Myocyte (in vitro differentiated cells): Measurements from ENCODE around the gene IL12RB2. TPM values are rescaled to one million over a fixed set of nuclear protein-coding genes. Genes with fewer than 3 reads are reported as not detected.

Experiments used
- DNase-seq: peaks from one replicate; pipeline ENCODE4 v3.0.0-alpha.2; 2012; ENCODE audit warnings: low read depth
- total RNA-seq: library from RNA; depleted of rRNA; stranded (reverse); fragments of >200 nt; gene quantifications from 2 replicates; pipeline ENCODE4 v1.2.3, GENCODE V29; 2014

Gene IL12RB2
- total RNA-seq, 1 donor from 2014 or later = not detected

DNA sequence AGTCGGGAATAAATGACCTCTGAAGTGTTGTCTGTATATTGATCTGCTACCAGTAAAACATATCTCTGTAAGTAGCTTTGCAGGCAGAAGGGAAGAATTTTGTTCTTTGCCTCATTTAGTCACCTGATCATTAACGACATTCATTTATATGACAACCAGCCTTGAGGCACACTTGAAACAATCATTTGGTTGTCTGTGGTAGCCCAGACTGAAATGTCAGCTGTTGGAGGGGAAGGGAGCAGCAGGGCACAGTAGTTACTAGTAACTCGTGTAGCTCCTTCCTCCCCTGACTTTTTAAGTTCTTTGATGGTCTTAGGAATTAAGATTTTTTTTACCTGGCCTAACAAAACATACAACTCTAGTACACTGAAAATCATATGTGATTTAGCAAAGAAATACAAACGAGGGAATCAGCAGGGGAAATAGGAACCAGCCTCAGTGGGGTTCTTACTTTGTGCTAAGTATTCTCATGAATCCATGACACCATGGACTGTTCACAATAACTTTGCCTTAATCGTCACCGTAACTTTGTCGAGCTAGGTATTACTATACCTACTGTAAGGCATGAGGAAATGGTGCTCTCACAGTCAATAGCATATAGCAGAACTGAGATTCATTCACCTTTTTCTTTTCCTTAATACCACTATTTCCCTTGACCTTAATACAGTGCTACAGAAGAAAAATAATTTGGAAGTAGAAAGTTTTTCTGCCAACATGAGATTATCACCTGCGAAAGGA lies 6.4 kb downstream of the IL12RB2 start:
- DNase-seq = peak; percentile 38

DNA sequence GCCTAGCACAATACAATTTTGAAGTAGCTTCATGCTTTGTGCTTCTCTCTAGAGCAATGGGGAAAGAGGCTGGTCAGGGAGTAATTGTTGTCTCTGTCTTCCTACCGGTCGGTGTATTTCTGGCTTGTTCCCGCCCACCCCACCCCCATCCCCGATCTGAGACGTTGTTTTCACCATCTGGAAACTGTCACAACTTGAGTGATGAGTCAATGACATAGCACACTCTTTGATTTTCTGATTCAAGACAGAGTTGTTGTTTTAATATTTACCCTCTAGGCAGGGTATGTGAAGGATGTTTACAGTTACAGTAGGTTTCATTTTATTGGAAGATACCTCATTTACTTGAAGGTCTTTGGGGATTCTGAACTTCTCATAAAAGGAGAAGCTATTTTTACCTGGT lies 7.0 kb downstream of the IL12RB2 start:
- DNase-seq = no peak

DNA sequence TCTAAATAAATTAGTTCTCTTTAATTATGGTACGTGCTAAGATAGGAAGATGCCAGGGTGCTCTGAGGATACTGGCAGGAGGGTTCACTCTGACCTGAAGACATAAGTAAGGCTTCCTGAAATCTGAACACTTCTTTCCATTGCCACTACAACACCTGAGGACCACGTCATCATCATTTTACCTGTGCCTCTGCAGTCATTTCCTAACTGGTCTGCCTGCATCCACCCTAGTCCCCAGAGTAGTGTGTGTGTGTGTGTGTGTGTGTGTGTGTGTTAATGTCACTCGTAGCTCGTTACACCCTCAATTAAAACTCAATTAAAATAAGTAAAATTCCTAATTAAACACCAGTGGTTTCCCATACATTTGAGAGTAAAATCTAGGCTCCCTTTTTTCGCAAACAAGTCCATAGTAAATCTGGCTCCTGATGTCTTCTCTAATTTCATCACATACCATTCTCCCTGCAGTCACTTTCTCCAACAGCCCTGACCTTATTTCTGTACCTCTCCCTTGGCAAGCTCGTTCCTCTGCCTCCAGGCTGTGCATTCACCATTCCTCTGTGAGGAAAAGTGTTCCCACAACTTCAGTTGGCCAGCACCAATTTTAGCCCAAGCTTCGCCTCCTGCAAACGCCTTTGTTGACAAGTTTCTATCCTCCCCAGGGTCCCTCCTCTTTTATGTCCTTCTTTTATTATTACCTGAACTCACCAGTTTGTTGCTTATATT lies 8.7 kb downstream of the IL12RB2 start:
- DNase-seq = peak; percentile 13

DNA sequence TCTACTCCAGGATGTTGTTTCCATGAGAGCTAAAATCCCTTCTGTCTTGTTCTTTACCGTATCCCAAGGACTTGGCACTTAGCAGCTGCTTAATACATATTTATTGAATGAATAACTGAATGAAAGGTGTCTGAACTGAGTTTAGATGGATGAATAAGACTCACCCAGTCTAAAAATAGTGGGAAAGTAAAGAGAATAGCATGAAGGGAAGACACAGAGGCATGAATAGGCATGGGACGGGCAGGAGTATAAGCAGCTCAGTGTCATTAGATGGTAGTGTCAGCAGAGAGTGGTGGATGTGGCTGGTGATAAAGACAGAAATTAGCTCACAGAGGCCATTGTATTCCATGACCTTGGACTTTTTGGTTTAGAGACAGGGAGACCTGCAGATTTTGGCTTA lies 9.2 kb downstream of the IL12RB2 start:
- peak; percentile 59 for DNase-seq

DNA sequence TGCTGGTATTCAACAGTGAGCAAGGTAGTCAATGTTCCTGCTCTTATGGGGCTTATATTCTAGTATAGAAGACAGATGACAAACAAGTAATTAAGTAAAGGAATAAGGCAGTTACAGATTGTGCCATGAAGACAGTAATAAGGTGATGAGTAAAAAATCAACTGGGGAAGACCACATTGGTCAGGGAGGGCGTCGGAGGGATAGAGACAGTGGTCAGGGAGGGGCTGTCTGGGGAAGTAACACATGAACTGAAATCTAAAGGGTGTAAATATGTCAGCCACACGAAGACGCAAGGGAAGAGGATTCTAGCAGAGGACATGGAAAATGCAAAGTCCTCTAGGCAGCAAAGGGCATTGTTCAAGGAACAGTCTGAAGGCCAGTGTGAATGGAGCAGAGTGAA lies 10.1 kb downstream of the IL12RB2 start:
- DNase-seq = no peak

DNA sequence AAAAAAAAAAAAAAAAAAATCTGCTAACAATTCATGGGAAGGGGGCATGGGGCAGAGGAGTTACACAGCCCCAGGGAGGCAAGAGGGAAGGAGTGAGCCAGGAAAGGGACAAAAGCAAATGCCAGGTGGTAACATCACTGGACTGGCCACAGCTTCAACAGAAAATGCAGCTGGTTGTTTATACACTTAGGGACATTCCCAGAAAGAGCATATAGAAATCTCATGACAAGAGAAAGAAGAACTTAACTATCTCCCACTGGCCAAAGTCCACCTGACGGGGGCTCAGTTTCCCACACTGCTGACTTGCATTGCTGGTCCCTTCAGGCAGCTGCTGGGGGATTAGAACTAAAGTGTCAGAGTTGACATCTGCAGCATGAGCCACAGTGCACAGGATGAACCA lies 14.8 kb downstream of the IL12RB2 start:
- no peak for DNase-seq

DNA sequence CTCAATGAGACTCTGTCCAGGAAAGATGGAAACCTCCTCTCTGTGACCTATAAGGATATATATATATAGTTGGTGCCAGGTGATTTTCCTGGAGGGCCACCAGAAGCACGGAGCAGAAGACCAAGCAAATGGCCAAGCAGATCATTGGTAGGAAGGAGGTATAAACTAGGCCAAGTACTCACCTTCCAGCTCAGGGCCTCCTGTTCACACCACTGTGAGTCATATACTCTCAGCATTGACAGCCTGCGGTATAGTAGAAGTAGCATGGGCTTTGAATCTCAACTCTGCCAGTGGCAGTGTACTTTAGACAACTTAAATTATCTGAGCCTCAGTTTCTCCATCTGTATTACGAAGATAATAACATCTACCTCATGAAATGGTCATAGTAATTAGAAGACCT lies 15.4 kb downstream of the IL12RB2 start:
- no peak for DNase-seq

DNA sequence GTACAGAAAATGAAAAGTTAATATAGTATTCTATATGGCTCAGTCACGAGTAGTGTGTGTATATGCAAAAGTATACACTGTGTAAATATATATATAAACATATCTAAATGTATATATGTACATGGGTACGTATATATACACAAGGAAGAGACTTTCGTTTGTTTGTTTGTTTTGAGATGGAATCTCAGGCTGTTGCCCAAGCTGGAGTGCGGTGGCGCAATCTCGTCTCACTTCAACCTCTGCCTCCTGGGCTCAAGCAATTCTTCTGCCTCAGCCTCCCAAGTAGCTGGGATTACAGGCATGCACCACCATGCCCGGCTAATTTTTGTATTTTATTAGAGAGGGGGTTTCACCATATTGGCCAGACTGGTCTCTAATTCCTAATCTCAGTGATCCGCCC lies 16.4 kb downstream of the IL12RB2 start:
- no peak for DNase-seq

DNA sequence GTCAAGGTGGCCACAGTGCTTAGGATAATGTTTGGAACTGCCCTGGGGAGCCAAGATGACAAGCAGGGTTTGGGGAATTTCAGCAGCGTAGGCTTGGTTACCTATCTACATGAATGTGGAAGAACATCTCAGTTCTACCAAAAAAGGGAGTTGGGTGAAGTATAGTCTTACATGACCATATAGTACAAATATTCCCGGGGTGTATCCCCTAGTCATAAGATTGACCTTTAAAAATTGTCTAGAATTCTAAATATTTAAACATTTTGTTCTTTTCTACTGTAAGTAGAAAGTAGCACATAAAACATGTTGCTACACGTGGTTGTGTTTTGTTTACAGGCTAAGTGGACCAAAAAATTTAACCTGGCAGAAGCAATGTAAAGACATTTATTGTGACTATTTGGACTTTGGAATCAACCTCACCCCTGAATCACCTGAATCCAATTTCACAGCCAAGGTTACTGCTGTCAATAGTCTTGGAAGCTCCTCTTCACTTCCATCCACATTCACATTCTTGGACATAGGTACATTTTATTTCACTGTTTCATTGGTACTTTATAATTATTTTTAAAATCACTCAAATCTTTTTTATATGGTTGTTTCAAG lies 20.3 kb downstream of the IL12RB2 start:
- DNase-seq = no peak

DNA sequence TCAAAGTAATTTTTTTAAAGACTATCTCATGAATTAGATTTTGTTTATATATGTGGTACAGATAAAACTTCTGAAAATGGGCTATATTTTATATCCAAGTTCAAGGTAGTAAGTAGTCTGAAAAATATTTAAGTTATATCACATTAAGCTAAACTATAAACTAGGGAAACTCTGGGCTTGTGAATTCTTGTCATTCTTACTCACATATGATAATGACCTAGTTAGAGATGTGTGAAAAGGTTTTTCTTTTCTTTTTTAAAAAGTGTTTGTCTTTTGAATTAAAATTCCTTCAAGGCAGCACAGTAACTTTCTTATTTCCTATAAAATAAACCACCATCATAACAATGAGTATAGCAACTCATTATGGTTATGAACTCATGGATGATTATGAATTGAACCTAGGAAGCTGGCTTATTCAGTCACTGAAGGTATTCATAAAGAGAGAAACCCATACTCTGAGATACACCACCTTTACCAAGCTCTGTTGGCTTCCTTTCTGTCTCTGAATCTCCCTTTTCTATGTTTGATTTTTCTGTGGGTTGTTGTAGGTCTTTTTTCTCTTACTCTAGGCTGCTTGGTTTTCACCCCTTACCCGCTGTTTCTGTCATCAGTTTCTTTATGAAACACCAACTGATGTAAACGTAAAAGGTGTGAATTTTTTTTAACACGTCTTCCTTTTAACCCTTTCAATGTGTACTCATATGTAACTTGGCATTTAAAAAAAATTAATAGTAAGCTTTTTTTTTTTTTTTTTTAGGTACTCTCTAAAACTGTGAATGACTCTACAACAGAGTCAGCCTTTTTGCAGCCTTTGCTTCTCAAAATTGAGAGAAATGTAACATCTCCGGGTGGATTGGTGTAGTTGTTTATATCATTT lies 25.2 kb downstream of the IL12RB2 start:
- no peak for DNase-seq

DNA sequence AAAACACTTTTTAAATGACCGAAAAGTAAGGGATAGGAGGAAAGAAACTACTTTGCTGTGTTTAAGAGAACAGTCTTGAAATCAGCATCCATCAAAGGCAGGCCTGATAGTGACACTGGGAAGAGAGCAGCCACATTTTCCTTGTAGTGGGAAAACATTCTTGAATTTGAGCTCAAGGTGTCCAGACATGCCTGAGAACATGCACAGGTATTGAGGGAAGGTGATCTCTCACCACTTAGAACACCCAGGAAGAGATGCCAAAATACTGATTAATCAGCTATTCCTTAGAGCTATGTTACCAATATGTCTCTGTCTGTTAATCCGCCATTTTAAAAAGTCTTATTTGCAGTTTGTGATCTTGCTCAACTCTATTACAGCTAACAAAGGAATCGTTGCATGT lies 25.9 kb downstream of the IL12RB2 start:
- DNase-seq = no peak

DNA sequence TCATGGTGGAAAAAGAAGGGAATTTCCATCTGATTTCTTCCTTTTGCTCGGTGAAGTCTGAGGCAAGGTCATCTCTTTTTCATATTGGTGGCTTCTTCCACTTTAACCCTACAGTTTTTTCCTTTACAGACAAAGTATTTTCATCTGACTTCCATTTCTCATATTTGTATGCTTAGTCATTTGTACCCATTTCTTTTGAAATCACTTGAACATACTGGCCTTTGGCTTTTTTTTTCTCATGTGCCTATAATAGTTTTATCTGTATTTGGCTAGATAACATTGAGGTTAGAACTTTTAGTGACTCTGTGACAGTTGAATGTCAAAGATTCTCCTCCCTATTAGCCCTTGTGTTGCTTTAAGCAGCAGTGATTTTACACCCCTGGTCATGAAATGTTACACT lies 27.7 kb downstream of the IL12RB2 start:
- no peak for DNase-seq

DNA sequence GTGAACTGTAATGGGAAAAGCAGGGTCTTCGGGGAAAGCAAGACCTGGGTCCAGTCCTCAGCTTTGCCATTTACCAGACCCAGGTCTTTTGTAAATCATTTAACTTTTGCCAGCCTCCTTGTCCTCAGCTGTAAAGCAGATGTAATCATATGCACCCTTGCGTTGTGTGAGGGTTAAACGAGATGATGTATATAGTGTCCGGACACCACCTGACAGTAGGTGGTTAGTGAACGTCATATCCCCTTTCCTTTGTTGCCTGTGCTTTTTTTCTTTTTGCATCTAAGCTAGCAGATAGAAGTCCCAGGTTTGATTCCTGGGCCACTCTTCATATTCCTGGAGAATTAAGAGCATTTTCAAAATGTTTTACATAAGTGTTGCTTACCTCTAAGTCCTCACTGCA lies 28.5 kb downstream of the IL12RB2 start:
- no peak for DNase-seq

DNA sequence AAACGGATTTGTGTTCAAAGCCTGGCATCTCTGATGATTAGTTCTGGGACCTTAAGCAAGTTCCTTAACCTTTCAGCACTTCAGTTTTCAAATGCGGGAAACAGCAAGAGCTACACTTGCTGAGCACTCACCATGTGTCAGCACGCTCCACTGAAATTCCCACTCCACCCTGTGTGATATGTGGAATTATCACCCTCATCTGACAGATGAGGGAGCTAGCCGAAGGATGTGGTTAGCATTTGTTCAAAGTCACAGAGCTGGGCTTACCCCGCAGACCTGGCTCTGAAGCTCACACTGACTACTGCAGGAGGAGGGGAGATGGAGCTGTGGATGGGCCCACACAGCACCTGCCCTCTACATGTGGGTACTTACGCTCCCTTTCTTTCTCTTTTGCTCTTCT lies 29.1 kb downstream of the IL12RB2 start:
- peak; percentile 9 for DNase-seq

DNA sequence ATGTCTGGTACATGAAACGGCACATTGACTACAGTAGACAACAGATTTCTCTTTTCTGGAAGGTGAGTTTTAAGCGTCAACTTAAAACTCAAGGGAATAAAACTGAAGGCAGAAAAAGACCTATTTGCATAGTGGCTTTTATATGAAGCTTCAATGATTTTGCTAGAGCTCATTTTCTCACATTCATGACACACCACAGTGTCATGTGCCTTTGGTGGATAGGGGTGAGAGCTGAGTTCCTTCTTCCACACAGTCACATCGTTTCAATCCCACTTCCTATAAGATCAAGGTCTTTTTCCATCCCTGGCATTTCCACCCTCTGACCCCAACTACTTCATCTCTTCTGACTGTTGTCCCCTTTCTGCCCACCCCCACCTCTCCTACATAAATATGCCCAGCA lies 31.0 kb downstream of the IL12RB2 start:
- no peak for DNase-seq

DNA sequence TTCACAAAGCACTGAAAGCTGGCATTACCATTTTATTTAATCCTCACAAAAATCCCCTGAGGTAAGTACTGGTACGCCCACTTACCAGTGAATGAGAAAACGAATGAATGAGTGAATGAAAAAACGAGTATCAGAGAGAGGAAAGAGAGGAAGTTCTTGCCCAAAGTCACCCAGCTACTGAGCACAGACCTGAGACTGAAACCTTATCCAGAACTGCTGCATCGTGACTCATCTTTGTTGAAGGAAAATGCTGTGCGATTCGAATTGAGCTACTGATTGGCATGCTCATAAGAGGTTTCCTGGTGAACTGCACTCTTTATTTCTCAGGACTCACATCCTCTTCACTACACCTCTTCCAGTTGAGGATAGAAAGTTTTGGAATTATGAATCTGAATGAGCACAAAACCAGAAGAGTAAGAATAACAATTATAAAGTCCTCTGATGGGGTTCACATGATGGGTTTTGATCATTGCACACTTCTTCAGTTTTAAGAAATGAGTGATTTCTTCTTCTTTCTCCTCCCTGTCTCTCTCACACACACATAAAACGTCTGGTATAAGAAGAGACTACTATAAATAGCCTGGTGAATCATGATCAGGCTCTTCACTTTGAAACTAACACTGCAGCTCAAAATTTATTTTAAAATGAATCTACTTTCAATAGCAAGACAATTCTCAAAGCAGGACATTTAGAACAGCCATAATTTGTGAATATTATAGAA lies 32.1 kb downstream of the IL12RB2 start:
- peak; percentile 83 for DNase-seq

DNA sequence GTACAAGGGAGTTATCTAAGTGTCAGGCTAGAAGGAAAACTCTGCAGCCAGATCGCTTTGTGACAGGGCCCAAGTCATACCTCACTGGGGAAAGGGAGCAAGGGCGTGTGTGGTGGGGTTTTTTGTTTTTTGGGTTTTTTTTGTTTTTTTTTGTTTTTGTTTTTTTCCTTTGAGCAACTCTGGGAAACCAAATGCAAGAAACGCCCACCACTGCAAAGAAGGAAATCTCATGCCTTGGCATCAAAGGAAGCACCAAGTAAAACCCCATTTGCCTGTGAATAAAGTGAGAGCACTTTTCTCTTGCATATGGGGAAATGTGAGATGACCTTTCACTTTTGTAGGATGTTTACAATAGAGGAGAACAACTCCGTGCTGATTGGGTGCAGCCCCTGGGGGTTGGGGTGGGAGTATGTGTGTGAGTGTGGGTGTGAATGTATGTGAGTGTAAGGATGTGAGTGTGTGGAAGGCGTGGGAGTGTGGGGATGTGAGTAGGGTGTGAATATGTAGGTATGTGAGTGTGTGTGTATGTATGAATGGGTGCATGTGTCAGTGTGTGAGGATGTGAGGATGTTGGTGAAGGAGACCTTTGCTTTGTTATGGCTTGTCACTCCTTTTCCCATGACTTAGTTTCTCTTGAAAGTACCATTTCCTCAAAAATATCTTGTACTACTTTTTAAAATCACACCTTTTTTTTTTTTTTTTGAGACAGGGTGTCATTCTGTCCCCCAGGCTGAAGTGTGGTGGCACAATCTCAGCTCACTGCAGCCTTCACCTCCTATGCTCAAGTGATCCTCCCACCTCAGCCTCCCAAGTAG lies 34.6 kb downstream of the IL12RB2 start:
- no peak for DNase-seq

DNA sequence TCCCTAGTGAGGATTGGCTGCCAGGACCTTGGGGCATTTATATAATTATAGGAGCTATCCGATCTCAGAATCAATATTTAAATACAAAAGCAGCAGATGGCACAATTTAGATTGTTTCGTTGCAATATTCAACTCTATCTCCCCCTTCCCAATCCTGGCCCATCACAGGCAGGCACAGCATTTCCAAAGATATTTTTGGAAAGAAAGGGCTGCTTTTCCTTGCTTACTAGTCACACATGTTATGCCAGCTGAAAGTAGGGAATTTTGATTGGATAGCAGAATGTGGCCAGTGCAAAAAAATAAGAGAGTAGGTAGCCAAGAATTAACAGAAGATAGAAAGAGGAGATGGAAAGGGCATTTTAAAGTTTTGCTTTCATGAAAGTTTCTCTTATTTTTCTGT lies 37.9 kb downstream of the IL12RB2 start:
- DNase-seq = peak; percentile 6

DNA sequence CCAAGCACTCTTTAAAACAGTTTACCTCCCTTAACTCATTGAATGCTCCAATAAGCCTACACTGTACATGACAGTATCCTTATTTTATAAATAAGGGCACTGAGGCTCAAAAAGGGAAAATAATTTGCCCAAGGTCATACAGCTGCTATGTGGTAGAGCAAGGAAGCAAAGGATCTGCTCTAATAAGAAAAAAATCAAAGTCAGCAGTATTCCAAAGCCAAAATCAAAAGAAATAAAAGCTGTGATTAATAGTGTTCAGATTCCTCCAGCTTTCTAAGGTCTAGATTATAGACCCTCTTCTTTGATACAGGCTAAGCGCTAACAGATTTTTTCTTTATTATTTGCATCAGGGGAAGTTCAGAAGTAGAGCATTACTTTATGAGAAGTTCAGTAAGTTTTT lies 39.3 kb downstream of the IL12RB2 start:
- DNase-seq = no peak
